GM13976 (cell line): ENCODE data around the gene FRG2B.
"Not testable (repeated sequence)": the region's sequence is repeated elsewhere in the genome, so short reads cannot be mapped to it uniquely, and the experiment has no call there.

Experiments
- DNase-seq: peaks from one replicate; pipeline ENCODE4 v3.0.0; 2012; ENCODE audit warnings: low spot score
- in situ Hi-C: fragments of 300-500 bp; cut with MboI; formaldehyde crosslinking; loops from one replicate; pipeline ENCODE4 v1.12.0; 2022; ENCODE audit warnings: low sequenced_read_pairs, mixed read lengths, inconsistent platforms; ENCODE audit not compliant: unreplicated experiment
- TF ChIP-seq, protein P1 (sequence below): IDR thresholded peaks from 2 replicates; pipeline ENCODE4 v1.5.1; 2012; ENCODE audit warnings: borderline replicate concordance, mild to moderate bottlenecking; ENCODE audit not compliant: insufficient read depth; ENCODE audit errors: extremely low read depth, missing control alignments, control extremely low read depth

The FRG2B gene

DNA sequence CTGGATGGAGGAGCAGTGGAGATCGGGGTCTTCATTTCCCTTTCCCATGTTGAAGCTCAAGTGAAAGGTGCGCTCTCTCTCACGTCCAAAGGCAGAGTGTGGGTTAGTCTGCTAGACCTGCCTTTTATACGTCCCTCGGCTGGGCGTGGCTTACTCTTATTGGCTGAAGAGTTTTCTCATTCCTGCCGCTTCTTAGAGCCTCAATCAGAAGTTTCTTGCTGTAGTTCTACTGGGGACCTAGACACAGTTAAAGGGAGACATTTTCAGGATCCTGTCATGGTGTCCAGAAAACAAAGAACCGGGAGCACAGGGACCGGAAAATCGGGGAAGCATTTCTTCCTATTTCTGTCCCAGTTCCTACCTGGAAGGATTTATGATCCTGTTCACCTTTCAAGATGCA lies at the start of gene FRG2B:
TSS of gene FRG2B (minus strand) at position 101 of the 400 bp plus-strand sequence. CDS start at position 48, 53 bp downstream.
- in situ Hi-C loops, DNase-seq: not testable (repeated sequence)

- in situ Hi-C loops, result not testable (repeated sequence)
Observed at GRCh38 chr10:133667446-133667845, 40.9 kb upstream of the FRG2B start.

DNA sequence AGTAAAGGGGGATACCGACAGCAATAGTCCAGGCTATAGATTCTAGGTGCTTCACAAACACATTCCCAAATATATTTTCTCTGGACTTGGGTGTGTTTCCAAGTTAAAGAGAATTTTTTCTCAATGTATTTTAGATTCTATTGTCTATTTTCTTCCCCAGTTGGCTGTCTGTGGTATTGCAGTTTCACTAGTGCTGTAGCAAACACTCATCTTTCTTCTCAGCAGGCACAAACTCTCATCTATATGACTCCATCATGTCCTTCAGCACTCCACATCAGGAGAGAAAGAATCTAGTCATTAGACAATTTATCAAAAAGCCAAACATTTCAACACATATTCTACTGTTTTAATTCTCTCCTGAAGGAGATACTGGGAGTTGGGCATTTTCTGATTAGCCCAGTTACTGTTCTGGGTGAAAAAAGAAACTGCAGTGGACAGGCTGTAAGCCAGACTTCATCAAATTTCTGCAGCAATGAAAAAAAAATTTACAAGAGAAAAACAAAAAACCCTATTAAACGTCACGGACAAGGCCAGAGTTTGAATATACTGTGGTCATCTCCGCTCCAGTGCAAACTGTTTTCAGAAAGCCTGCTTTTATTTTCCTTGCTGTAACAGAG lies 37.1 kb upstream of the FRG2B start:
- DNase-seq, in situ Hi-C loops: not testable (repeated sequence)

More at GRCh38 chr10:133667446-133667845, 40.9 kb upstream of the FRG2B start:
- not testable (repeated sequence) for DNase-seq

- in situ Hi-C loops, DNase-seq: not testable (repeated sequence)
Observed at GRCh38 chr10:133661122-133661521, 34.5 kb upstream of the FRG2B start.

GRCh38 chr10:133660516-133660915 lies 33.9 kb upstream of the FRG2B start:
- in situ Hi-C loops, DNase-seq: not testable (repeated sequence)

DNA sequence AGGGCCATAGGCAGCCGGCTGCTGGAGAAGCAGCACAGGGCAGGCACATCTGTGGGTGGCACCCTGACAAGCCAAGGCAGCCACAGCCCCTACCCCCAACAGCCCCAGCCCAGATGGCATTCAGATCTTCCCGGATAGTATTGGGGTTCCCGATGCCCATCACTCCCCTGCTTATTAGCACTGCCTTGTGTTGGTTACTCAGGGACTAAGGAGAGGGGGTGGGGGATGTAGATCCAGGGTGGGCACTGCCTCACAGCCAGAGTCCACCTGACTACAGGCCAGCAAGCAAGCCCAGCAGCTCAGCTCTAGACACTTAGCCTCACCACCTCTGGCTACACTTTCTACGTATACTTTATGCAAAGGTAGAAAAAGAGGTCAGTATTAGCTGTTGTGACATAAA lies 30.7 kb upstream of the FRG2B start:
- DNase-seq, in situ Hi-C loops: not testable (repeated sequence)

DNA sequence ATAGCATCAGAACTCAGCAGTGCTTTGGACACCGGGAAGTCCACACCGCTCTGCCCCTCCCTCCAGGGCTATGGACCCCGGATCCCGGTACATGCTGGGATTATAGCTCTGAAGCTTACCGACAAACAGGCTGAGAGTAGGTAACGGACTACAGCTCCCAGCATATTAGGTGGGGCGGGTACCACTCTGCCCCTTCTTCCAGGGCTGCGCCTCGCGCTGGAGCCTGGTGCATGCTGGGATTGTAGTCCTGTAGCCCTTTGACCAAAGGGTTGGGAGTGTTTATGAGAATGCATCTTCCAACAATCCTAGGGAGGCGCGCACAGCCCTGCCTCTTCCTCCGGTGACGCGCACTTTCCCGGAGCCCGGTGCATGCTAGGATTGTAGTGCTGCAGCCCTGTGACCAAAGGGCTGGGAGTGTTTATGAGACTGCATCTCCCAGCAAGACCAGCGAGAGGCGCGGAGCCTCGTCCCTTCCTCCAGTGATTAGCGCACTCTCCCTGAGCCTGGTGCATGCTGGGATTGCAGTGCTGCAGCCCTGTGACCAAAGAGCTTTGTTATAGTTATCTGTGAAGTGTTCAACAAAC lies 22.4 kb upstream of the FRG2B start:
- DNase-seq, in situ Hi-C loops: not testable (repeated sequence)

DNA sequence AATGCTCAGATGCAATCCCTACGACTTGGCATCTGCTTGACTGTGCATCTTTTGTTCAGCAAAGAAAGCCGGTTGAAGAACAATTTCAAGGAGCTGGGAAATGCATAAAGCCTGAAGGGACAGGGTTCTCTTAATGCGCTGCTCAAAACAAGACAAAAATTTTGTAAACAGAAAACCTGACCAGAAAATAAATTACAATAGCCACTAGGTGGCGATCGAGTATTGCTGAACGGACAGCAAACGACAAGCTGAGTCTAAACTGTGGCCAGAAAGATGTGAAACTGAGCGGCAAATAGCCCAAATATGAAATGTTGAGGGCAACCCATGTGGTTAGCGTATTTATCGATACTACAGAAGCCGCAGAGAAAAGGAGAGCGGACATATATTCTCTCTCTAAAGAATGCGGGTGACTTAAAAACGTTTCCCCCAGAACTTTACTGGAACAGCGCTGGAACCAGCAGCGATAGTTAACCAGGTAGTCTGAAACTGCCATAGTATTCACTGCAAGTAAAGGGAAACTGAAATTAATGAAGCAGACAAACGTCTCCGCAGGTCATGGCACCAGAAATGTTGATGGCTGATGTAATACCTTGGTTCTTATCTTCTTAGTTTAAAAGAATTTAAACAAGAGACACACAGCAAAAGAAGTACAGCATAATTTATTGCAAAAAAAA lies 20.6 kb upstream of the FRG2B start:
- in situ Hi-C loops, DNase-seq: not testable (repeated sequence)
- TF ChIP-seq, protein P1, sequence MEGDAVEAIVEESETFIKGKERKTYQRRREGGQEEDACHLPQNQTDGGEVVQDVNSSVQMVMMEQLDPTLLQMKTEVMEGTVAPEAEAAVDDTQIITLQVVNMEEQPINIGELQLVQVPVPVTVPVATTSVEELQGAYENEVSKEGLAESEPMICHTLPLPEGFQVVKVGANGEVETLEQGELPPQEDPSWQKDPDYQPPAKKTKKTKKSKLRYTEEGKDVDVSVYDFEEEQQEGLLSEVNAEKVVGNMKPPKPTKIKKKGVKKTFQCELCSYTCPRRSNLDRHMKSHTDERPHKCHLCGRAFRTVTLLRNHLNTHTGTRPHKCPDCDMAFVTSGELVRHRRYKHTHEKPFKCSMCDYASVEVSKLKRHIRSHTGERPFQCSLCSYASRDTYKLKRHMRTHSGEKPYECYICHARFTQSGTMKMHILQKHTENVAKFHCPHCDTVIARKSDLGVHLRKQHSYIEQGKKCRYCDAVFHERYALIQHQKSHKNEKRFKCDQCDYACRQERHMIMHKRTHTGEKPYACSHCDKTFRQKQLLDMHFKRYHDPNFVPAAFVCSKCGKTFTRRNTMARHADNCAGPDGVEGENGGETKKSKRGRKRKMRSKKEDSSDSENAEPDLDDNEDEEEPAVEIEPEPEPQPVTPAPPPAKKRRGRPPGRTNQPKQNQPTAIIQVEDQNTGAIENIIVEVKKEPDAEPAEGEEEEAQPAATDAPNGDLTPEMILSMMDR, result peak; percentile 19

- in situ Hi-C loops, DNase-seq: not testable (repeated sequence)
Observed at GRCh38 chr10:133637846-133638235, 11.2 kb upstream of the FRG2B start.

GRCh38 chr10:133637202-133637845 lies 10.7 kb upstream of the FRG2B start:
- DNase-seq, in situ Hi-C loops: not testable (repeated sequence)

GRCh38 chr10:133630723-133631249 lies 4.2 kb upstream of the FRG2B start:
- DNase-seq, in situ Hi-C loops: not testable (repeated sequence)

DNA sequence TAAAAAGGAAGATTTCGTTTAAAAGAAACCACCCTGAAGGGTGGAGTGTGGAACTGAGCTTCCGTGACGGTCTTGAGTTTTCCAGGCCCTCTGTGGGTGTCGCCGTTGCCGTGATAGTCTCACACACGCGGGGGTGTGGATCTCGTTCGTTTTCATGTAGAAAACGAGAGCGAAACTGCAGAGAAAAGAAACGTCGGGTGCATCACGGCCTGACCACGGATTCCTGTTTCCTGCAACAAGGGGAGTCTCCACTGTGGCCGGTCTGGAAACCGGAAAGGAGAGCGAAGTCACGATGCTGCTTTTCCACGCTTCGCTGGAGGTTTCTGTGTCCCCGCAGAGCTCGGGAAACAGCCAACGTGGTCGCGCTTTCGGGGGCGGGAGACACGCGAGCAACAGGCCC lies 4.1 kb downstream of the FRG2B start:
- in situ Hi-C loops, result not testable (repeated sequence)

More for the DNA sequence above, 4.1 kb downstream of the FRG2B start:
- DNase-seq, result not testable (repeated sequence)
